GM18502 (cell line): ENCODE results near the gene CACNA1C.

Source experiments
- ATAC-seq: cut with Tn5 transposase; IDR thresholded peaks from one replicate; pipeline ENCODE4 v1.9.1; 2021; ENCODE audit warnings: mild to moderate bottlenecking; ENCODE audit not compliant: unreplicated experiment, poor library complexity

Gene CACNA1C

DNA sequence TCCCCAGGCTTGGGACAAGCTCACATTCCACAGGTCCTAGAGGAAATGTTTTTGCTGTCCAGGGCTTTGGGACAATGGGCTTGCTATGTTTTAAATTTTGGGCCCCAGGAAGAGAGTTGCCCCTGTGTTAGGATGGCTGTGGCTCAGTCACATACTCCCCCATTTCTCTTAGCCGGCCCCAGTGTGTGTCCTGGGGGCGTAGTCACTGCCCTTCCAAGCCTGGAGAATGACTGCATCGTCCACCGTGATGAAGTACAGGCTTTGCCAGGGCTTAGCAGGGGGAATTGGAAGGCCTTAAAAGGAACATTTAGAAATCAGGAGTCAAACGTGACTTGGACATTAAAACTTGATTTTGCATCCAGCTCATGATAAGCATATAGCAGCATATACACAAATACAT, 293.6 kb downstream of the CACNA1C start:
- no peak for ATAC-seq

DNA sequence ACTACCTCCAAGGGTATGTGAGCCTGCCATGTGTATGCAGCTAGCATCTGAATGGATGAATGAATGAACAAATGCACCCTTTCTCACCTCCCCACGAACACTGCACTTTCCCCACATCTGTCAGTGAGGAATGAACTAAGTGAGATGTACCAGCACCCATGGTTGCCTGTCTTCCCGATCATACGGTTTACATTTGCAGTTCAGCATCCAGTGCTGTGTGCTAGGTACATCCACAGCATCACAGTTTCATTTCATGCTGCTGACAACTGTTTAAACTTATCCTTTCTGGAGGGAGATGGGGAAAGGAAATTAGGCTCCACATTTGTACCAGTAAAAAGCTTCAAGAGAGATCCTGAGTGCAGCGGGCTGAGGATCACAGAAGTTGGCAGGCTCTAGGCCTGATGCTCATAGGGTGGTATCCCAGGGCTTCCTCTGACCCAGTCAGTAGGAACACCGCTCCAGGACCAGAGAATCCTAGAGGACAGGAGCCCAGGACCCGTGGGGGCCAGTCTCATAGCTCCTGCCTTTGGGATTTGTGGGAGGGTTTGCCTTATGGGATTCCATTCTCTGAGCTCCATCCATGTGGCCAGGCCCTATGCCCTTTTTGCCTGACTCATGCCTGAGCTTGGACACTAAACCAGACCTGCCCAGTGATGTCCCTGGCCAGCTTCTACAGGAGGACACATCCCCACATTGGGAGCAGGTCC, 294.5 kb downstream of the CACNA1C start:
- no peak for ATAC-seq

DNA sequence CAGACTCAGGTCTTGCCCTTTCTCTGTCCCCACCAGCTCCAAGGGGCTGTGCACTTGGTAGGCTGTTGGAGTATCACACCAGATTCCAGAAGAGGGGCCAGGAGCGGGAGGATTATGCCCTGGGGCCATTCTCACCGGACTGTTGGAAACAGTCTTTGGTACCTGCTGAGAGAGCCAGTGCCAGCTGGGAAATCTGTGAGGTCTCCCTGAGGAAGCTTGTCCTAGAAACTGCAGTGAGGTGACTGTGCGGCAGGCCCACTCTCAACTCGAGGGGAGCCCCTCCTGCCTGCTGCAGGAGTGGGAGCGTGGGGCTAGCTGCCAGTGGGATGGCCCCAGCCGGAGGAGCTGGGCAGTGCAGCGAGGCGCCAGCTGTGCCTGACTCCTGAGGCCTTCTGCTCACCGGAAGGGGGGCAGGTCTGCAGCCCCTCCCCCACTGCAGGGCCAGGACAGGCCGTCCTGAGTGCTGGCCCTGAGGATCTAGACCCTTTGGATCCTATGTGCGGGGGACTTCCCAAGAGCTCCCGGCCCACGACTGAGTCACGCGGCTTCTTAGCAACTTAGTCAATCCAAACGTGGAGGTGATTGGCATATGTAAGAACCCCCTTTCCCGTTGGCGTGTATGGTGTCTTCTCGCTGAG, 295.2 kb downstream of the CACNA1C start:
- no peak for ATAC-seq

DNA sequence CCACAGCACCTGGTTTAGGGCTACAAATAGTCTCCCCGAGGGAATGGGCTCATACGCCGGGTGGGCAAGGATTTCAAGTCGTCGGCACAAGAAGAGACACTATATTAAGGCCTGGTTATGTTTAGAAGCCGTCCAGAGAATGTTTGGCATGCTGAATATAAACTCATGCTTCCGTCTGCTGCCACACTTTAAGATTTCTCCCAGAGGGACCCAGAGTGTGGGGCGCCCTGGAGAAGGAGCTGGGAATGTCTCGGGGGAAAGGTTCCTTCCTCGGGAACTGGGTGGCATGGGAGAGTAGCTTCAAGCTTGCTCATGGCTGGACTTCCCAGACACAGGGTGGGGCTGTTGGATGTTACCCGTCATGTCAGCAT, 295.7 kb downstream of the CACNA1C start:
- ATAC-seq: no peak

DNA sequence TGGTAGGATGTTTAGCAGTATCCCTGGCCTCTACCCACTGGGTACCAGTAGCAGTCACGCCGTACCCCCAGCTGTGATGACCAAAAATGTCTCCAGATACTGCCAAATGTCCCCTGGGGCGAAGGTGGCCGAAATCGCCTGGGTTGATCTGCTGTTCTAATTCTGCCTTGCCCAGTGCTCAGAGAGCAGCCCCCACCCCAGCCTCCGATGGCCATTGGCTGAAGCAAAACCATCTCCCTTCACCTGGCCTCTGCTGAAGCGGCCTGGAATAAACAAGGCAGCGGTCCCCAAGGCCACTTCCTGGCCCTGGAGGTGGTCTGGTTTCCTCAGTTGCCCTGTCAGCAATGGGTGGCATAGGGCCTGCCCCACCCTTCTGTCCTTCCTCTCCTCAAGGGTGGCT, 298.4 kb downstream of the CACNA1C start:
- no peak for ATAC-seq

DNA sequence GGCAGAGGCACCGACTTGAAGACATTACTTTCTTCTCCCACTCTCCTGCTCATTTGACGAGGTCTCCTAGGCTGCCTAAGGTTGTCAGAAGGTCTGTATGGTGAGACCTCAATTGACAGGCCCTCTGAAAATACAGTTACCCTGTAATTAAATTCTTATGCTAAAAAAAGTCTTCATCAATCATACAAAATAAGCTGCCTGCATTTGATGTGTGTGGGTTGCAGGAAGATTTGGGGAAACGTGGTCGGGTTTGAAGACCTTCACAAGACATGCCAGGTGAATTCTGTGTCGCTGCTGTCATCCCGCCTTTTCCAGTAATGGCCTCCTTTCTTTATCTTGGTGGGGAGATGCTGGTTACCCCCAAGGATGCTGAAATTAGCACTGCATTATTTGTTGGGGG, 299.4 kb downstream of the CACNA1C start:
- no peak for ATAC-seq

DNA sequence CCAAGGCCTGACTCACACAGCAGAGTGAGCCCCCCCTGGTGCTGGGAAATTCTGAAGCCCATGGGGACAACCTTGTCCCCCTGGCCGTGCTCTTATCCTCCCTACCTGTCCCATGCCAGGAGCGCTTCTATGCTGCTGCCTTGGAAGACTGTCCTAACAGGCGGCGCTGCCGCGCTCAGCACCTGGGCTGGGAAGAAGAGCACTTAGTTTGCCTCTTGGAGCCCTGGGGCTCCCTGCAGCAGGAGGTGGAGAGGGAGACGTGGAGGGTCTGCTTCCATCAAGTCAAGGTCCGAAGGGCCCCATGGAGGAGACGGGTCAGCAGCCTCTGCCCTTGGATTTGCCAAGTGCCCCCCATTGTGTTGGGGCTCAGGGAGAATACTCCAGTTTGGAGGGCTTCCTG, 300.5 kb downstream of the CACNA1C start:
- no peak for ATAC-seq

DNA sequence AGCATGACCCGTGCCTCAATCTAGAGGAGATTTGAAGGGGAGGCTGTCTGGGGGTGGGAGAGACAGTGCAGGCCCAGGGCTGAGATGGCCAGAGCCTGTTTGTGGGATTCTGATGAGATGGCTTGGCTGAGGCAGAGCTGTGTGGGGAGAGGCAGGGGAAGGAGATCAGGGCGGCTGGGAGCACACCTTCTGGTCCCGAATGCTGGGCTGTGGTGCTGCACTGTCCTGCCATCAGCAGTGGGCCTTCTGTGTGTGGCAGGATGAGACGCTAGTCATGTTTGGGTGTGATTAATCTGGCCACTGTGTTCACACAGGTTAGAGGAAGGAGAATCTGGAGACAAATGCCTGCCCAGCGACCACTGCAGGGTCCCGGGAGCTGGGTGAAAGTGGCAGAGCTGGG, 300.9 kb downstream of the CACNA1C start:
- no peak for ATAC-seq

DNA sequence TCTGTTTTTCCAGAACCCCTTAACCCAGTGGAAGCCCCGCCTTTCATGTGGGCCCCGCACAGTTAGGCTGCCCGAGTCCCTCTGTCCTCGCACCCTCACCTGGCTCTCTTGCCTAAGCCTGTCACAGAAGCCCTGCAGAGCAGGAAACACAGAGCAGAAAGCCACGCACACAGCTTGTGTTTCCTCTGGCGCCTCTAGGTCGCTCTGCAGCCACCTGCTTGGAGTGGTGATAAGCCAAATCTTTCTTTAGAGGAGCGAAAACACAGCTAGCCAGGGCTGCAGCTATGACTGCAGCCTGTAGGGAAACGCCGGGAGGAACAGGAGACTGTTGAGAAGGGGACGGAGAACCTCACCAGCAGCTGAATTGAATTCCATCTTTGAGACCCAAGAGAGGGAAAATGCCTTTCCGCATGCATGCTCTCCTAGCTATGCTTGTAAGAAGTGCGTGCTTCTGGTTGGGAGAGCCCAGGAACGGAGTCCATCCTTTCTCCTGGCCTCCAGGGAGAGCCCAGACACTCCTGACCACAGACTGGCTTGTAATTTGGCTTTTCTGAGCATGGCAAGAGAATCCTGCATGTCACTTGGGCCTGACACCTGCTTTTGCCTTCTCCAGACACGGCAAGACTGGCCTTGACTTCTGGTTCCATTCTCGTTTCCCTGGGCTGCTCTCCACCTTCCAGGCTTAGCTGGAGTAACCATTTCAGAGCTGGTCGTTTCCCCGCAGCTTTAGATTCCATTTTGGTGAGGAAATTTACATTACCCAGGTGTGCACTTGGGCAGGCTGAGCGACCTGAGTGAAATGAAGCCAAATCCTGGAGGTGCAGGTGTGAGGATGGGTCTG, 301.6 kb downstream of the CACNA1C start:
- ATAC-seq: no peak

DNA sequence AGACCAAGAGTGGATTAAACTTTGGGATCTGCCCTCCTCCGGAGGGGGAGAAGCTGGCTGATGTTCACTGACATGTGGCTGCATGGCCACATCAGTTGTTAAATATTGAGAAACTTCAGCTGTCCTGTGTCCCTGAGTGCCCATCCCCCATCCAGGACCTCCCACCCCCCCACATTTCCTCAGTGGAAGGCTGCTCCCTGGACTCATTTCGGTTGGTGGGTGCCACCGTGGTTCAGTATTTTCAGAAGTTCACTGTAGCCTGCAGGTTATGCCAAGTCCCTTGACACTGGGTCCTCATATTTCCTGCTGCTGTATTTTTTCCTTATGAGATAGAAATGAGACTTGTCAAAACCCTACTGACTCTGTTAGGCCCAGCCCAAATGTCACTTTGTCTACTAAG, 302.4 kb downstream of the CACNA1C start:
- ATAC-seq: no peak

DNA sequence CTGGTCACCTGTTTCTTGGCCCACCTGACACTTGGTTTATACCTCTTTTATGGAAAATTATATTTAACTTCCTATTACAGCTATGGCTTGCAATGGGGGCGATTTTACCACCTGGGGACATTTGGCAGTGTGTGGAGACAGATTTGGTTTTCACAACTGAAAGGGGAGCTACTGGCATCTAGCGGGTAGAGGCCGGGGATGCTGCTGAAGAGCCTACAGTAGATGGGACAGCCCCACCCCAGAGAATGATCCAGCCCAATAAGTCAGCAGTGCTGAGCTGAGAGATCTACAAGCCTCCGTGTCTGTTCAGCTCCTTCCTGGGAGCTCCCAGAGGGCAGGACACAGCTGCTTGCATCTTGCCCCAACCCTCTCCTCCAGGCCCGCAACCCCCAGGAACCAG, 302.8 kb downstream of the CACNA1C start:
- no peak for ATAC-seq

DNA sequence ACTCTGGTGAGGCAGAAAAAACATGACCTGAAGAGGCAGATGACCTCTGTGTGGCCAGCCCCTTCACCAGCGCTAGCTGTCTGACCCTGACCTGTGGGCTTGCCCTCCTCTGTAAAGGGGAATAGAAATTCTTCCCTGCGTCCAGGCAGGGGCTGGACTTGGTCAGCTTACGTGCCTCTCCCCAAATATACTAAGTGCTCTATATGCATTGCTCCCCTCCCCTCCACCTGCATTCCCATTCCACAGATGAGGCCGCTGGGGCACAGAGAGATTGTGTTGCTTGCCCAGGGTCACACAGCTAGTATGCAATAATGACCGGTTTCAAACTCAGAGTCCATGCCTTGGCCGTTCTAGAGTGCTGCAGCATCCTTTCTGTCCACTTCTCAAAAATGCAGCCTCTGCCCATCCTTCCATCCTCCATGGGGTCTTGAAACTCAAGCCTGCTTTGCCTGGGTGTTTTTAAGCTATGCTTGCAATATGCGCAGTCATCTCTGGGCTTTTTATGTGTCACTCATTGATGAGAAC, 303.9 kb downstream of the CACNA1C start:
- no peak for ATAC-seq

DNA sequence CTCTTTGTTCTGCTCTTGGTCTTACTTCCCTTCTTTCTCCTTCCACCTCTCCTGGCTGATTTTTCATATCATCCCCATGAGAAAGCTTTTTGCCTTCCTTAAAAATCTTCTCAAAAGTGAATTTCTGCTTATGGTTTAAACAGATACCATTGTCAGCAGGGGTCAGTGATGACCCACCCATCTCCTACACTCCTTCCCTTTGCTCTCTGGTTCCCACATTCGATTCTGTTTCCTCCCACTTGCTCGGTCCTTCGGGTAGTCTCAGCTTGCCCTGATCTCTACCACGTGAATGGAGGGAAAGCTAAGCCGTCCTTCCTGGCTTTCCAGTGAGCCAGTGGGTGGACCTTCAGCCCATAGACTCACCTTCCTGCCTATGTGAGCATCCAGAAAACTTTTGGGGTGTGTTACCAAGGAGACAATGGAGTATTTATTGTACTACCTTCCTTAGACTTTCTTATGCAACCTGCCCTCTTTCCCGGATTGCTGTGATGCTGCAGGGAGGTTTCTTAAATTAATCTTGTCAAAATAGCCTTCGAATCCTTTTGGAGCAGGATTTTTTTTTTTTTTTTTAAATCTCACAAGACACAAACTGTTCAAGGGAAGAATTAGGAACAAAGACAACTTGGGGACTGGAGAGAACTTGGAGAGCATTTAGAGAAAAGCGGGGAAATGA, 306.3 kb downstream of the CACNA1C start:
- ATAC-seq: no peak

DNA sequence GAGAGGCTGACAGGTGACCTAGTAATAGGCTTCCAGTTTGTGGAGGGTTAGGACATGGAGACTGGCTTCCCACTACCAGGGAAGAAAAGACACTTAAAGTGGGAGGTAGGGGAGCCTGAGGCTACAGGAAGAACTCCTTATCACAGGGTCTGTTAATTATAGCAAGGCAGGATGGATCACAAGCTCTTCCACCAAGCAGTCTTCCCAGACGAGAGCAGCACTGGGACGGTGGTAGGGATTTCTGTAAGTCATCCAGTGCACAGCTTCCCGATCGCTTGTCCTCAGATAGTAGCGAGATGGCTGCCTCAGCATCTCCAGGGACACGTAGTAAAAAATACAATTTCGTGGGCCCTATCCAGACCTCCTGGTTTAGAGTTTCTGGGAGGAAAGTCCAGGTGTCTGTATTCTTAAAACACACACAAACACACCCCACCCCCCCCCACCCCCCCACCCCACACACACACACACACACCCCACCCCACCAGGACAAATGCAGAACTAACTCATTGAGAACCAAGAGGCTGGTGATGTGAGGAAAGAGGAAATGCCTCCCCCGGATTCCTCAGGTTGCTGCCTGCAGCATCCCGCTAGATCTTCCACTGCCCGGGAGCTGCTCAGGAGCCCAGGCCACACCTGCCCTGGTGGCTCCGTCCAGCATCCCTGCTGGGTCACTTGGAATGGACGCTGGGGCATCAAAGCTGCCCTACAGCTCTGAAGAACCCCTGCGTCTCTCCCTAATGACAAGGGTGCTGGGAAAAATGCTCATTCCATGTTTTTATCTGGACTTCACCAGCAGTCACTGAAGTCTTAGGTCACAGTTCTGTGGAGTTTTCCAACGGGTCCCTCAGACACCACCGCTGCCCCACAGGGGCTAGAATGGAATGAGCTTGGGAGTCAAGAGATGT, 307.2 kb downstream of the CACNA1C start:
- ATAC-seq: no peak

DNA sequence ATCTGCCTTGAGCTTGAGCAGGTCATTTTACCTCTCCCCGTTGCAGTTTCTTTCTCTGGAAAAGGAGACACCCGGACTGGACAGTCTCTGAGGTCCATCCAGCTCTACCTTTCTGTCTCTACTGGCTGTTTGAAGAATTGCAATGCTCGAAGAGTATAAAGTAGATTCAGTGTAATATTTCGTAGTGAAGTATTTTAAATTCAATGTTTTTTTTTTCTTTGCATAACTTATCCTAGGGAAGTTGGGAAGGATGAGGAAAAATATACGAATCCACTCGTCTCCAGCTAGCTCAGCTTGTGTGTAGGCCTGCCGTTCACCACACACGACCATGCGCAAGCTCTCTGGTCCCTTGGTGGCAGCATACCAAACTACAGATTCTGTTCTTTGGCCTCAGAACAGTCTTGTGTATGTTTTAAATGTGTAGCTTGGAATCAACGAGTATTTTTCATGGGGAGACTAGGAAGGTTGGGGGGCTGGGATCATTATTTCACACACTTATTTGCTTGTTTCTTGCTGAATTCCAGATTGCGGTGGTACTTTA, 307.9 kb downstream of the CACNA1C start:
- ATAC-seq: no peak

DNA sequence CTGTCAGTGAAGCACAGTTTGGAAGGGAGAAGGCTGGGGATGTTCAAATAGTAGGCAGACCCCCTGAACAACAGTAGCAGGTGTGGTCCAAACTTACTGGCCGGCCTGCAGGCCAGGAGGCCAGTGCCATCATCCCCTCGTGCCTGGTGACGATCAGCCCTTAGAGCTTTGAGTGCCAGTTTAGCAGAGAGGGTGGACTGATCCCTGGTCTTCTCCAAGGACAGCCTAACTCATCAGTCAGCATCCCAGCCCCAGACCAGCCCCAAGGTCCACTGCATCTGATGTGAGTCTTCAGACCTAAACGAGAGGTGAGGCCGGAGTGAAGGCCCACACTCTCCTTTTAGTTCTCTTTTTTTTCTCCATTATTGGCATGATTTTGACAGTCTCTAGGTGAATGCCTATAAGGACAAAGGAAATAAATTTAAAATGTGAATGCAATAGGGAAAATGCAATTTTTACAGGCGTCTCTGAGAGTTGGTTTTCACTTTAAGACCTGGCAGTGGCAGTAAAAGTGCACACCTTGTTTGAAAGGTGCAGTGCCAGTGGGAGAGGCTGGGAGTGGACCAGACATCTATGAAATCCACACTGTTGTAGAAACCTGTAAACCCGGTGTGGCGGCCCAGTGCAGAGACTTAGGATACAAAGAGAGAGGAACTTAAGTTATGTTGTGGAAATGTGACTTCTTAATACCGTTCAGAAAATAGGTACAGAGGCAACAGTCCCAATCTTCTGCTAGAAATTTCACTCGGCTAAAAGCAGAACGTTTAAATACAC, 311.2 kb downstream of the CACNA1C start:
- ATAC-seq: no peak

DNA sequence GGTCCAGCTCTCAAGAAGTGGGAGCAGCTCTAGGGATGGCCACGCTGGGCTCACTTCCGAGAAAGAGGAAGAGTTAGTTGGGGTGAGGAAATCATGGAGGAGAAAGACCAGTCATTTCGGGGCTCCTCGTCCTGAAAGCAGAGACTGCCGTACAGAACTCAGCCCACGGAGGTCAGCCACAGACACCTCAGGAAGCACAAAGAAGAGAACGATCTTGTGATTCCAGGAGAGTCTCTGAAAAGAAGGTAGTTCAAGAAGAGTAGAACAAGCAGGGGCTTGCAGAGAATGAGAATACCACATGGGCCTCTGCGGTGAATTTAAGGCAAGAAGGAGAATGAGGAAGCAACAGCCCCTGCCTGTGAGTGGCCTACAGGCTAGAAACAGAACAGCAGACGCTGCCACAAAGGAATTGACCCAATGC, 311.9 kb downstream of the CACNA1C start:
- no peak for ATAC-seq

DNA sequence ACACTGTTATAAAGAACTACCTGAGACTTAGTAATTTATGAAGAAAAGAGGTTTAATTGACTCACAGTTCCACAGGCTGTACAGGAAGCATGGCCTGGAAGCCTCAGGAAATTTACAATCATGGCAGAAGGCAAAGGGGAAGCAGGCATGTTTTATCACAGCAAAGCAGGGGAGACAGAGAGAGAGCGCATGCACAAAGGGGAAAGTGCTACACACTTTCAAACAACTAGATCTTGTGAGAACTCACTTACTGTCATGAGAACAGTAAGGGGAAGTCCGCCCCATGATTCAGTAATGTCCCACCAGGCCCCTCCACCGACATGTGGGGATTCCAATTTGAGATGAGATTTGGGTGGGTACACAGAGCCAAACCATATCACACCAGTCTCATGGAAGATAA, 313.9 kb downstream of the CACNA1C start:
- ATAC-seq: no peak

DNA sequence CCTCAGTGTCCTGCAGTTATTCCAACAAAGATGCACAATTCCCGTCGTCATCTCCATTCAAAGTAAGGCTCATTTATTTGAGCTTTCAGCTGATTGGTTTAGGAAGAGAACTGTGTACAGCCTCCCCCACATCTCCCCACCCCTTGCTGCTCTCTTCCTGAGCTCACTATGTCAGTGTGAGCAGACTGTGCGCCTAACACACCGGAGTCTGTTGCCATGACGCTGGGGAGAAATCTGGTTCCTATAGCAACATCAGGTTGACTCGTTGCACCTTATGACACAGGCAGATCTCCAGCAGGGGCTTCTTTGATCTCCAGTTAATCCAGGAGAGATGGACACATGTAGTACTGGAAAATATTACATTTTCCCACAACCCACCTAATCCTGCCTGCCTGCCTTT, 319.4 kb downstream of the CACNA1C start:
- no peak for ATAC-seq
